ENCODE results near the gene TRAF6. TPM values are rescaled to one million over a fixed set of nuclear protein-coding genes. Genes with fewer than 3 reads are reported as not detected.

TRAF6 gene
- total and polyA plus RNA-seq, 7 donors = 4.7 to 14.9 (median 11.1) TPM

- H3K27me3 ChIP-seq (ENCODE audit: insufficient read depth in 3 of 3, low read length in 2 of 3) = no peaks in the 10 kb centered on the region
- ATAC-seq = peak; percentile 69 to 85 (median 80)
- H3K4me3 ChIP-seq = no peak overlapping the region
- H3K36me3 ChIP-seq (ENCODE audit: insufficient read depth in 1 of 2, low read depth in 1 of 2) = no peaks in the 10 kb centered on the region
- no peak for TF ChIP-seq CTCF (IDR thresholded peaks at IDR 0.05)
- 65 to 83% (median 68%) methylated on average over 2 of the region's 2 CpGs for WGBS, 3 donors
- peaks cover 14% of the 10 kb centered on the region for H3K4me1 ChIP-seq
- no peak for DNase-seq
- H3K27ac ChIP-seq = no peak overlapping the region
- no peaks in the 10 kb centered on the region for H3K9me3 ChIP-seq
- intact Hi-C loops (cut with DNase I) = no loop called here
Observed at GRCh38 chr11:36441610-36442208, 68.4 kb downstream of the TRAF6 start.

GRCh38 chr11:36438126-36438525, 71.9 kb downstream of the TRAF6 start:
- ATAC-seq = no peak
- H3K27ac ChIP-seq = no peak overlapping the region
- H3K36me3 ChIP-seq (ENCODE audit: insufficient read depth in 1 of 2, low read depth in 1 of 2) = no peaks in the 10 kb centered on the region
- no peaks in the 10 kb centered on the region for H3K27me3 ChIP-seq (ENCODE audit: insufficient read depth in 3 of 3, low read length in 2 of 3)
- intact Hi-C loops (cut with DNase I) = loop anchor here in 1 of 2 donors (10.0 kb wide), 1 partner anchor 53 kb away; no protein-coding TSS in a partner anchor
- no peaks in the 10 kb centered on the region for H3K9me3 ChIP-seq
- peaks cover 18% of the 10 kb centered on the region for H3K4me1 ChIP-seq
- DNase-seq = no peak
- TF ChIP-seq CTCF (IDR thresholded peaks at IDR 0.05) = no peak
- no peak overlapping the region for H3K4me3 ChIP-seq
- whole genome bisulfite sequencing, 3 donors = 95 to 98% (median 96%) methylated on average over 5 of the region's 5 CpGs

GRCh38 chr11:36437413-36437812, 72.7 kb downstream of the TRAF6 start:
- peaks cover 17% of the 10 kb centered on the region for H3K4me1 ChIP-seq
- DNase-seq = no peak
- H3K9me3 ChIP-seq = no peaks in the 10 kb centered on the region
- intact Hi-C loops (cut with DNase I) = loop anchor here in 1 of 2 donors (10.0 kb wide), 1 partner anchor 53 kb away; no protein-coding TSS in a partner anchor
- ATAC-seq = no peak
- TF ChIP-seq CTCF (IDR thresholded peaks at IDR 0.05) = no peak
- no peaks in the 10 kb centered on the region for H3K27me3 ChIP-seq (ENCODE audit: insufficient read depth in 3 of 3, low read length in 2 of 3)
- H3K4me3 ChIP-seq = no peak overlapping the region
- 78 to 97% (median 97%) methylated on average over 3 of the region's 3 CpGs for WGBS, 3 donors
- no peaks in the 10 kb centered on the region for H3K36me3 ChIP-seq (ENCODE audit: insufficient read depth in 1 of 2, low read depth in 1 of 2)
- no peak overlapping the region for H3K27ac ChIP-seq

Other genes starting within 250 kb of the TRAF6 start
- gene COMMD9, start 220.8 kb downstream of the TRAF6 start, total RNA-seq = 10 to 100 TPM; 52.1 to 79.6 (median 71.8) TPM
- gene COMMD9, start 220.8 kb downstream of the TRAF6 start, polyA plus RNA-seq = 10 to 100 TPM; 53.0 to 67.2 (median 54.0) TPM
- 1 to 10 TPM in 2 of 4 donors, under 1 TPM in 2; 0.66 to 2.5 (median 1.4) TPM for gene PRR5L, start 214.0 kb downstream of the TRAF6 start, total RNA-seq
- gene PRR5L, start 214.0 kb downstream of the TRAF6 start, polyA plus RNA-seq = 1 to 10 TPM in 1 of 3 donors, under 1 TPM in 2; 0.39 to 1.4 (median 0.82) TPM
- 1 to 10 TPM in 1 of 4 donors, under 1 TPM in 3; 0.24 to 1.7 (median 0.60) TPM for gene RAG1, start 57.7 kb upstream of the TRAF6 start, total RNA-seq
- under 1 TPM; 0.04 to 0.85 (median 0.35) TPM for gene RAG1, start 57.7 kb upstream of the TRAF6 start, polyA plus RNA-seq
- gene IFTAP, start 84.2 kb upstream of the TRAF6 start, total RNA-seq = 10 to 100 TPM; 21.3 to 36.4 (median 26.0) TPM
- 10 to 100 TPM; 28.2 to 58.7 (median 40.3) TPM for gene IFTAP, start 84.2 kb upstream of the TRAF6 start, polyA plus RNA-seq
- not detected for gene RAG2, start 88.0 kb upstream of the TRAF6 start, total RNA-seq
- gene RAG2, start 88.0 kb upstream of the TRAF6 start, polyA plus RNA-seq = under 1 TPM in 1 of 3 donors, not detected in 2; 0.43 TPM